Measurements from ENCODE around the gene TBC1D25.
"Not testable (repeated sequence)": the region's sequence is repeated elsewhere in the genome, so short reads cannot be mapped to it uniquely, and the experiment has no call there.

The TBC1D25 gene

DNA sequence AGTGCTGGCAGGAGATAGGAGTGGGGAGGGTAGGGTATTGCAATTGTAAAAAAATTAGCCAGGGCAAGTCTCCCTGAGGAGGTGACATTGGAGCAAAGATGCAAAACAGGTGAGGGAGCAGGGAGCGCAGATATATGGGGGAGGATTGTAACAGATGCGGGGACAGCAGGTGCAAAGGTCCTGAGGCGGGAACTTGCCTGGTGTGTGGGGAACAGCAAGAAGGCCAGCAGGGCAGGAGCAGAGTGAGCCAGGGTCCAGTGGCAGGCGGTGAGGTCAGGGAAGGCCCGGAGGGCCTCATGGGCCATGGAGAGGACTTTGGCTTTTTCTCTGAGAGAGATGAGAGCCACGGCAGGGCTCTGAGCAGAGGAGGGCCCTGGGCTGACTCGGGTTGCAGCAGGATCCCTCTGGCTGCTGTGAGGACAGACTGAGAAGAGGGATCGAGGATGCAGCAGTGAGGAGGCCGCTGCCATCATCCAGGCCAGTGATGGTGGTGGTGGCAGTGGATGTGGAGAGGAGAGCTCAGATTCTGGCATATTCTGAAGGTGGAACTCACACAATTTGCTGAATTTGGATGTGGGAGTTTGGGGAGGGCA is 24.6 kb upstream of the TBC1D25 start:
- DNase-seq (ENCODE audit: low read depth in 4 of 4, low spot score in 1 of 4) = no peak

DNA sequence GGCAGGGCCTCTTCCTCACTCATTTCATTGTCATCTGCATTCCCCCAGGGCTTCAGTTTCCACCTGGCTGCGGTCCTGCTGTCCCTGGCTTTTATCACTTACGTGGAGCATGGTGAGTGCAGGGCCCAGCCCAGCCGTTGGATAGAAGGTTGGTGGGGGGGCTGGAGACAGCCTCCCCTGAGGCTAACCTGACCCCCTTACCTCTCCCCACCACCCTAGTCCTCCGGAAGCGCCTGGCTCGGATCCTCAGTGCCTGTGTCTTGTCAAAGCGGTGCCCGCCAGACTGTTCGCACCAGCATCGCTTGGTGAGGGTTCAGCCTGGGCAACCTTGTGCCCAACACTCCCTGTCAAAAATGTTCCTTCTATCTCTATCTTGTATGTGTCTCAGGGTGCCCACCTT is 23.7 kb upstream of the TBC1D25 start:
- no peak for DNase-seq (ENCODE audit: low read depth in 4 of 4, low spot score in 1 of 4)

DNA sequence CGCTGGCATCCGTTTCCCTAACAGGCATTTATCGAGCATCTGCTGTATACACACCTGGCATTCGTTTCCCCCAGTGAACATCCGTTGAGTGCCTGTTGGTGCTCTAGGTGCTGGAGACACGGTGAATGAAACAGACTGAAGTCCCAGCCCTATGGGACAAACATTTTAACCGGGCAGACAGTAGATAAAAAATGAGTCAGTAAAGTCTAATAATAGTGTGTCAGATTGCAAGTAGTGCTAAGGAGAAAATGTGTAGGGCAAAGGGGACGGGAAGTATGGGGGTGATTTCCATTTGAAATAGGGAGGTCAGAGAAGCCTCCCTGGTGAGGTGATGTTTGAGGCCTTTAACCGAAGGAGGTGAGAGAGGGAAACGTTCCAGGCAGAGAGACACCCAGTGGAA is 23.2 kb upstream of the TBC1D25 start:
- DNase-seq (ENCODE audit: low read depth in 4 of 4, low spot score in 1 of 4) = no peak

DNA sequence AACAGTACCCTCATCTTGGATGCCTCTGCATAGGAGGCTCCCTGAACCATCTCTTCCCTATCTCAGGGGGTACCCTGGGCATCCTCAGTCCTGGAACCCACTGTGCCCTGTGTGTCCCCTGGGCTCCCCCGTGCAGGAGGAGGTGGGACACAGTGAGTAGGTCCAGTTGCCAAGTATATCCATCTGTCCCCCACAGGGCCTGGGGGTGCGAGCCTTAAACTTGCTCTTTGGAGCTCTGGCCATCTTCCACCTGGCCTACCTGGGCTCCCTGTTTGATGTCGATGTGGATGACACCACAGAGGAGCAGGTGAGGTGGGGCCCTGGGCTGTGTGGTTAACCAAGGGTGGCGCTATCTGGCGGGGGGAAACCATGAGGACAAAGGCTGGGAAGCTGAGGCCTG is 22.5 kb upstream of the TBC1D25 start:
- DNase-seq (ENCODE audit: low read depth in 4 of 4, low spot score in 1 of 4) = no peak

GRCh38 chrX:48519481-48519880 is 20.0 kb upstream of the TBC1D25 start:
- DNase-seq (ENCODE audit: low read depth in 4 of 4, low spot score in 1 of 4) = not testable (repeated sequence)

DNA sequence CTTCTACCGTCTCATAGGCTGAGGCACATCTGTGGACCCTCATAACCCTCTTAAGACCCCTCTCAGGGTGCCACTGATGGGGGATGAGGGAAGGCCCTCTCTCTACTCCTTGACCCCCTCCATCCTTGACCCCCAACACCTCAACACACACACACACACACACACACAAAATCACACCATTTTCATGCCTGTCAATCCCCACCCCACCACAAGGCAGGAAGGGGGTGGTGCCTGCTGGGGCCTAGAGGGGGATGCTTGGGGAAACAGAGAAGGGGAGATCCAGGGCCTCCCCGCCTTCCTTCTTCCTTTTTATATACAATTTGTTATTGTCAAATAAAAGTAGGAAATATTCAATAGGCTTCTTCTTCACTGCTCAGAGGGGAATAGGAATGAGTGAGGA is 19.1 kb upstream of the TBC1D25 start:
- no peak for DNase-seq (ENCODE audit: low read depth in 4 of 4, low spot score in 1 of 4)

GRCh38 chrX:48520976-48521352 is 18.6 kb upstream of the TBC1D25 start:
- no peak for DNase-seq (ENCODE audit: low read depth in 4 of 4, low spot score in 1 of 4)

GRCh38 chrX:48521353-48522243 is 17.9 kb upstream of the TBC1D25 start, which contains the start of gene EBP:
Gene EBP (plus strand): TSS chrX:48521808. CDS start chrX:48523772, 1,964 bp downstream.
- DNase-seq (ENCODE audit: low read depth in 4 of 4, low spot score in 1 of 4) = peak; percentile 78 to 92 (median 86)

- no peak for DNase-seq (ENCODE audit: low read depth in 4 of 4, low spot score in 1 of 4)
Observed at GRCh38 chrX:48522291-48522690, 17.2 kb upstream of the TBC1D25 start.

DNA sequence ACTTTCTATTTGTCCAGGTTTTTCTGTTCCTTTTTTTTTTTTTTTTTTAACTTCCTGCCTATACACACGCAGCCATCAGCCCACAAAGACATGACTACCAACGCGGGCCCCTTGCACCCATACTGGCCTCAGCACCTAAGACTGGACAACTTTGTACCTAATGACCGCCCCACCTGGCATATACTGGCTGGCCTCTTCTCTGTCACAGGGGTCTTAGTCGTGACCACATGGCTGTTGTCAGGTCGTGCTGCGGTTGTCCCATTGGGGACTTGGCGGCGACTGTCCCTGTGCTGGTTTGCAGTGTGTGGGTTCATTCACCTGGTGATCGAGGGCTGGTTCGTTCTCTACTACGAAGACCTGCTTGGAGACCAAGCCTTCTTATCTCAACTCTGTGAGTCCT is 15.8 kb upstream of the TBC1D25 start:
- DNase-seq (ENCODE audit: low read depth in 4 of 4, low spot score in 1 of 4) = no peak

DNA sequence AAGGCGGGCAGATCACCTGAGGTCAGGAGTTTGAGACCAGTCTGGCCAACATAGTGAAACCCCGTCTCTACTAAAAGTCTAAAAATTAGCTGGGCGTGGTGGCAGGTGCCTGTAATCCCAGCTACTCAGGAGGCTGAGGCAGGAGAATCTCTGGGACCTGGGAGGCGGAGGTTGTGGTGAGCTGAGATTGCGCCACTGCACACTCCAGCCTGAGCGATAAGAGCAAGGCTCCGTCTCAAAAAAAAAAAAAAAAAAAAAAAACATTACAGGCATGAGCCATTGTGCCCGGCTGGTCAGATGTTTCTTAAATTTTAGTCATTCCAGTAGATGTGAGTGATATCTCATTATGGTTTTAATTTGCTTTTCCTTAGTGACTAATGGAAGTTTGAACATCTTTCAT is 13.7 kb upstream of the TBC1D25 start:
- DNase-seq (ENCODE audit: low read depth in 4 of 4, low spot score in 1 of 4) = not testable (repeated sequence)

- no peak for DNase-seq (ENCODE audit: low read depth in 4 of 4, low spot score in 1 of 4)
Observed at GRCh38 chrX:48530736-48531135, 8.8 kb upstream of the TBC1D25 start.

DNA sequence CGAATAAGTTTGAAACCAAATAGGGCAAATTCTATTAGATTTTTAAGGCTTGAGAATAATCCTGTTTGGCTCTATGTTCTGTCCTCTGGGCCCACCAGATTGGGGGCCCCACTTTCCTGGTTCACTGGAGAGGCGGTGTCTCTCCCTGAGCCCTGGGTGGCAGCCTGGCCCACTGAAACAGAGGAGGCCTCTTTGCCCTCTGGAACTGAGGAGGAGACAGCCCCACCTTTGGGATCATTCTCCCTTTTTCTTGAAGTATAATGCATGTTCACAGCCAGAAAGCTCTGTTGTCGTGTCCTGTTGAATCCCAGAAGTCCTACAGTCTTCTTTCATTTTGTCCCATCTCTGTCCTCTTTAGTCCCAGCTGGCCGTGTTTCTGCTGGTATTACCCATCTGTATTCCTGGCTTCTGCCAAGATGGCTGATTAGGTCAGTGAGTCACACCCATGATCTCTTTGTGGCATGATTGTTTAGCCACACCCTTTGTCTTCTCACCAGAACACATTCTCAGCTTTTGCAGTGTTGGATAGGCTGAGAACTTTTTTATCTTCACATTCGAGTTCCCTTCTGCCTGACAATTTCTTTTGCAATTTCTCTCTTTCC is 8.1 kb upstream of the TBC1D25 start:
- no peak for DNase-seq (ENCODE audit: low read depth in 4 of 4, low spot score in 1 of 4)

DNA sequence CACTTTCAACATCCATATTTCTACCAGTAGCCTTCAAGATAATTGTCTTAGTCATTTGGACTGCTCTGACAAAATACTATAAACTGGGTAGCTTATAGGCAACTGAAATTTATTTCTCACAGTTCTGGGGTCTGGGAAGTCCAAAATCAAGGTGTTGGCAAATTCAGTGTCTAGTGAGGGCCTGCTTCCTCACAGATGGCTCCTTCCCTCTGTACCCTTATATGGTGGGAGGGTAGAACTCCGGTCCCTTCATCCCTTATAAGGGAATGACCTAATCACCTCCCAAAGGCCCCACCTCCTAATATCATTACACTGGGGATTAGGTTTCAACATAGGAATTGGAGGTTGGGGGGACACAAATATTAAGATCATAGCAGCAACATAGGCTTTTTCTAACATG is 7.4 kb upstream of the TBC1D25 start:
- DNase-seq (ENCODE audit: low read depth in 4 of 4, low spot score in 1 of 4) = no peak

GRCh38 chrX:48533165-48533564 is 6.3 kb upstream of the TBC1D25 start:
- no peak for DNase-seq (ENCODE audit: low read depth in 4 of 4, low spot score in 1 of 4)

DNA sequence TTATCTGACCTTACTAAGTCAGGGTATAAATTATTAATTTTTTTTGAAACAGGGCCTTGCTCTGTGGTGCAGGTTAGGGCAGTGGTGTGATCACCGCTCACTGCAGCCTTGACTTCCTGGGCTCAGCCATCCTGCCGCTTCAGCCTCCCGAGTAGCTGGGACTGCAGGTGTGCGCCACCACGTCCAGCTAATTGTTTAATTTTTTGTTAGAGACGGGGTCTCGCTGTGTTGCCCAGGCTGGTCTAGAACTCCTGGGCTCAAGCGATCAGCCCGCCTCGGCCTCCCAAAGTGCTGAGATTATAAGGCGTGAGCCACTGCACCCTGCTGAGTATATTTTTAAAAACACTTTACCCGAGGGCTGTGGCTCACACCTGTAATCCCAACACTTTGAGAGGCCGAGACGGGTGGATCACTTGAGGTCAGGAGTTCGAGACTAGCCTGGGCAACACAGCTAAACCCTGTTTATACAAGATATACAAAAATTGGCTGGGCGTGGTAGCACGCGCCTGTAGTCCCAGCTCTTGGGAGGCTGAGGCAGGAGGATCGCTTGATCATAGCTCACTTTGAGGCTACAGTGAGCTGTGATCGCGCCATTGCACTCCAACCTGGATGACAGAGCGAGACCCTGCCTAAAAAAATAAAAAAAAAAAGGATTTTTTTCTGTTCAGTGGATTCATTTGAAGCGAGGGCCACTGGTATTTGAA is 721 bp upstream of the TBC1D25 start:
- DNase-seq (ENCODE audit: low read depth in 4 of 4, low spot score in 1 of 4) = no peak

DNA sequence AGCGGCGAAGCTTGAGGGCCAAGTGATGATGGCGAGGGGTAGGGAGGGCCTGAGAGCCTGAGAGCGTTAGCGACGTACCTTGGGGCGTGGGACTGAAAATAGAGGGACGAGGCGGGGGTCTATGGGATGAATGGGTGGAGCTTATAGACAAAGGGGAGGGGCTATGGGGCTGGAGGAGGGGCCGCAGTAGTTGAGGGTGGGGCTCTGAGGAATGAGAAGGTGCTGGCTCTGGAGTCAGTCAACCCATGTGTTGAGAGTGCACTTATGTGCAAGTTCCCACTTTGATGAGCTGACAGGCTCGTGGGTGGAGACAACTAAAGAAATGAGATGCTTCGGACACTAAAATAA is 488 bp downstream of the TBC1D25 start:
- peak; percentile 9 to 30 (median 21) for DNase-seq (ENCODE audit: low read depth in 4 of 4, low spot score in 1 of 4)

GRCh38 chrX:48540480-48540879 is 966 bp downstream of the TBC1D25 start:
- no peak for DNase-seq (ENCODE audit: low read depth in 4 of 4, low spot score in 1 of 4)

DNA sequence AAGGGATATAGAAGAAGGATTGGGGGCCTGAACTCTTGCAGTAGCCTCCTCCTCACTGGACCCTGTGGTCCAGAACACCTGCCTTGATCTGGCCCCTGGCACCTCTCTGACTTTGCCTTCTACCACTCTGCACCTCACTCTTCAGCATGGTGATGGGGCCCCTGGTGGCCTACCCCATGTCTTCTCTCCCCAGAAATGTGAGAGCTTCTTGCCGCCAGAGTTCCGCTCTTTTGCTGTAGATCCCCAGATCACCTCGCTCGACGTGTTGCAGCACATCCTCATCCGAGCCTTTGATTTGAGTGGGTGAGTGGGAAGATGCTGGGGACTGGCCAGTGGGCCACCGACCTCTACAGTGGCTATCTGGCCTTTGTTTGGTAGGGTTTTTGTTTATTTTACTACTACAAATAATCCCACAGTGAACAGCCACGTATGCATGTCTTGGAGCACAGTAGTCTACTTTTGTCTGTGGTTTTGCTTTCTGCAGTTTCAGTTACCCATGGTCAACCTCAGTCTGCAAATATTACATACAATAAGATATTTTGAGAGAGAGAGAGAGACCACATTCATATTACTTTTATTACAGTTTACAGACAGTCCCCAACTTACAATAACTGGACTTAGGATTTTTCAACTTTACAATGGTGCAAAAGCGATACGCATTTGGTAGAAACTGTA is 1.8 kb downstream of the TBC1D25 start:
- no peak for DNase-seq (ENCODE audit: low read depth in 4 of 4, low spot score in 1 of 4)

GRCh38 chrX:48548871-48549270 is 9.4 kb downstream of the TBC1D25 start:
- no peak for DNase-seq (ENCODE audit: low read depth in 4 of 4, low spot score in 1 of 4)

DNA sequence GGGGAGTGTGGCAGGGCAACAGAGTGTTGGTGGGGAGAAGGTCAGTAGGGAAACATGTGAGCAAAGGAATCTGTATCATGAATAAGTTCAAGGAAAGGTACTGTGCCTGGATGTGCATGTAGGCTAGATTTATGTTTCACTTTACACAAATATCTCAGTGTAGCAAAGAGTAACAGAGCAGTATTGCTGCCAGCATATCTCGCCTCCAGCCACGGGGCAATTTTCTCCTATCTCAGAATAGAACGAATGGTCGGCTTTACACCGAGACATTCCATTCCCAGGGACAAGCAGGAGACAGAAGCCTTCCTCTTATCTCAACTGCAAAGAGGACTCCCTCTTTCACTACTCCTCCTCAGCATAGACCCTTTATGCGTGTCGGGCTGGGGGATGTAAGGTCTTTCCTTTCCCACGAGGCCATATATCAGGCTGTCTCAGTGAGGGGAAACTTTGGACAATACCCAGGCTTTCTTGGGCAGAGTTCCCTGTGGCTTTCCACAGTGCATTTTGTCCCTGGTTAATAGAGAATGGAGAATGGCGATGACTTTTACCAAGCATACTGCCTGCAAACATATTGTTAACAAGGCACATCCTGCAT is 16.3 kb downstream of the TBC1D25 start:
- DNase-seq (ENCODE audit: low read depth in 4 of 4, low spot score in 1 of 4) = not testable (repeated sequence)
